GM12864 (cell line): Measurements from ENCODE around the gene GFRA4.

Experiments
- DNase-seq: peaks from one replicate; pipeline ENCODE4 v3.0.0-alpha.2; 2011; ENCODE audit warnings: low read depth
- H3K4me3 ChIP-seq: 2 replicates; pipeline ENCODE4 v1.5.1; 2011; ENCODE audit warnings: mild to moderate bottlenecking, low read depth, low read length, control low read depth
- CTCF ChIP-seq: IDR thresholded peaks from 2 replicates; pipeline ENCODE4 v1.5.1; 2011; ENCODE audit warnings: low read depth, mild to moderate bottlenecking, moderate library complexity, low read length, control low read depth, inconsistent platforms; ENCODE audit errors: missing control alignments

Gene GFRA4

GRCh38 chr20:3652221-3652620 is 11.0 kb downstream of the GFRA4 start:
- H3K4me3 ChIP-seq: no peak overlapping the region
- DNase-seq: no peak
- TF ChIP-seq CTCF: no peak

- TF ChIP-seq CTCF: no peak
- DNase-seq: no peak
- H3K4me3 ChIP-seq: no peak overlapping the region
Observed at GRCh38 chr20:3651204-3651962, 11.8 kb downstream of the GFRA4 start.

- TF ChIP-seq CTCF: no peak
- DNase-seq: no peak
- H3K4me3 ChIP-seq: no peak overlapping the region
Observed at GRCh38 chr20:3648951-3649350, 14.2 kb downstream of the GFRA4 start.

- H3K4me3 ChIP-seq: no peak overlapping the region
- DNase-seq: no peak
- TF ChIP-seq CTCF: no peak
Observed at GRCh38 chr20:3647473-3647872, 15.7 kb downstream of the GFRA4 start.

GRCh38 chr20:3646651-3647050 is 16.5 kb downstream of the GFRA4 start:
- DNase-seq: no peak
- no peak for TF ChIP-seq CTCF
- H3K4me3 ChIP-seq: no peak overlapping the region

- DNase-seq: no peak
- TF ChIP-seq CTCF: no peak
- no peak overlapping the region for H3K4me3 ChIP-seq
Observed at GRCh38 chr20:3646067-3646440, 17.1 kb downstream of the GFRA4 start.
